ENCODE measurements around the gene HDAC4. TPM values are rescaled to one million over a fixed set of nuclear protein-coding genes. Genes with fewer than 3 reads are reported as not detected.

HDAC4 gene
- 5.3 to 9.4 TPM (median 7.5 TPM) in 5 replicates for total RNA-seq (2022; extraction: Qiagen RNA extraction)

DNA sequence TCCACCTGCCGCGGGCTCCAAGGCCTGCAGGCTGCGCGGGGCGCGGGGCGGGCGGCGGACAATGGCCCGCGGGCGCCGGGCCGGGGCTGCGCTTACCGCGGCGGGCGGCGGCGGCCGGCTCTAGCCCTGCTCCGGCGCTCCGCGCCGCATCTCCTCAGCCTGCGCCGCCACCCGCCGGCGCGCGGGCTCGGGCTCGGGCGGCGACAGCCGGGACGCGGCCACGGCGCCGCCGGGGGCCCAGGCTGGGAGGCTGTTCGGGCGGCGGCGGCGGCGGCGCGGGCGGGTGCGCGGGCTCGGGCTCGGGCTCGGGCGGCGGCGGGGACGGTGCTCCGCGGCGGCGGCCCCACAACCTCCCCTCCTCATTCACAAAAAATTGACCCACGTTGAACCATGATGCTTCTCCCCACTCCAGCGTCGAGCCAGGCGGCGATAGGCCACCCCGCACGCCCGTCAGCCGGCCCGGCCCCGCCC lies at the start of gene HDAC4:
Gene HDAC4, minus strand, starts transcription at position 425 of the 471 bp plus-strand sequence. CDS start 48,321 bp downstream, outside the sequence.

All from A549 treated with Mapracorat at 1 μM for 4 hours (cell line).